Testis (tissue), 3 donors: ENCODE results near the gene SLC34A1. TPM values are rescaled to one million over a fixed set of nuclear protein-coding genes. Genes with fewer than 3 reads are reported as not detected.
"Not testable (repeated sequence)": the region's sequence is repeated elsewhere in the genome, so short reads cannot be mapped to it uniquely, and the experiment has no call there.

ENCODE experiments used
- DNase-seq: peaks from one replicate; pipeline ENCODE4 v3.0.0-alpha.2; 2019
- H3K27ac ChIP-seq, 2 donors: fragments of 200-600 bp; sonication (generic); one replicate each; pipeline ENCODE4 v1.5.1; 2019
- H3K27me3 ChIP-seq: fragments of 200-600 bp; sonication (generic); one replicate; pipeline ENCODE4 v1.5.1; 2019
- H3K36me3 ChIP-seq: fragments of 200-600 bp; sonication (generic); one replicate; pipeline ENCODE4 v1.5.1; 2017; ENCODE audit warnings: low read depth; ENCODE audit errors: missing control alignments
- H3K4me1 ChIP-seq: fragments of 200-600 bp; sonication (generic); one replicate; pipeline ENCODE4 v1.5.1; 2019
- H3K4me3 ChIP-seq, 2 donors: fragments of 200-600 bp; sonication (generic); one replicate each; pipeline ENCODE4 v1.5.1; 2017 to 2019
- H3K9me3 ChIP-seq: fragments of 200-600 bp; sonication (generic); one replicate; pipeline ENCODE4 v1.5.1; 2017
- POLR2A ChIP-seq: fragments of 450-650 bp; IDR thresholded peaks from one replicate; pipeline ENCODE4 v1.6.1; 2017; ENCODE audit warnings: antibody characterized with exemption, mild to moderate bottlenecking, moderate library complexity
- WGBS, 2 donors: methylation state at CpG; one replicate each; pipeline ENCODE4 v1.1.5; 2018; 5-methylcytosine and 5-hydroxymethylcytosine counted together
- intact Hi-C: fragments of 100-400 bp; cut with DNase I; formaldehyde crosslinking; loops from one replicate; pipeline ENCODE4 v1.15.1; 2023; ENCODE audit warnings: low total_unique reads
- polyA plus RNA-seq: library from polyadenylated mRNA; stranded (reverse); fragments of 350-450 nt; fragmentation: Illumina TruSeq; extraction: RNeasy Lipid Tissue Mini Kit (QIAGEN cat#74804); gene quantifications from one replicate; pipeline ENCODE4 v1.2.3, GENCODE V29; 2014; ENCODE audit warnings: low read depth, low replicate concordance; ENCODE audit not compliant: insufficient read depth
- total RNA-seq, 2 donors: library from RNA; depleted of rRNA; stranded (reverse); fragments of >200 nt; gene quantifications; one replicate each; pipeline ENCODE4 v1.2.3, GENCODE V29; 2016
- TF ChIP-seq, protein P1 (sequence below), 3 experiments: fragments of 450-650 bp in 2 of 3; fragments of 200-600 bp in 1 of 3; sonication (generic) in 1 of 3; IDR thresholded peaks; one replicate each; pipeline ENCODE4 v1.5.1; 2016 to 2019; ENCODE audit warnings: antibody characterized with exemption in 3 of 3, mild to moderate bottlenecking in 2 of 3, moderate library complexity in 1 of 3

The SLC34A1 gene
- total and polyA plus RNA-seq, 3 donors from 2014 or later, result 0.19 TPM; not detected in 2

- no peak for DNase-seq
- 81 to 86% methylated on average over 3 of the region's 3 CpGs for WGBS, 2 donors
- Histone ChIP-seq H3K4me3 (no peak overlapping the region), H3K9me3 (no peaks in the 10 kb centered on the region), H3K27me3 (no peaks in the 10 kb centered on the region), H3K4me1 (peaks cover 3% of the 10 kb centered on the region), H3K27ac (no peak overlapping the region), H3K36me3 (no peaks in the 10 kb centered on the region)
- TF ChIP-seq, protein P1, sequence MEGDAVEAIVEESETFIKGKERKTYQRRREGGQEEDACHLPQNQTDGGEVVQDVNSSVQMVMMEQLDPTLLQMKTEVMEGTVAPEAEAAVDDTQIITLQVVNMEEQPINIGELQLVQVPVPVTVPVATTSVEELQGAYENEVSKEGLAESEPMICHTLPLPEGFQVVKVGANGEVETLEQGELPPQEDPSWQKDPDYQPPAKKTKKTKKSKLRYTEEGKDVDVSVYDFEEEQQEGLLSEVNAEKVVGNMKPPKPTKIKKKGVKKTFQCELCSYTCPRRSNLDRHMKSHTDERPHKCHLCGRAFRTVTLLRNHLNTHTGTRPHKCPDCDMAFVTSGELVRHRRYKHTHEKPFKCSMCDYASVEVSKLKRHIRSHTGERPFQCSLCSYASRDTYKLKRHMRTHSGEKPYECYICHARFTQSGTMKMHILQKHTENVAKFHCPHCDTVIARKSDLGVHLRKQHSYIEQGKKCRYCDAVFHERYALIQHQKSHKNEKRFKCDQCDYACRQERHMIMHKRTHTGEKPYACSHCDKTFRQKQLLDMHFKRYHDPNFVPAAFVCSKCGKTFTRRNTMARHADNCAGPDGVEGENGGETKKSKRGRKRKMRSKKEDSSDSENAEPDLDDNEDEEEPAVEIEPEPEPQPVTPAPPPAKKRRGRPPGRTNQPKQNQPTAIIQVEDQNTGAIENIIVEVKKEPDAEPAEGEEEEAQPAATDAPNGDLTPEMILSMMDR (IDR thresholded peaks at IDR 0.05), result no peak
- TF ChIP-seq POLR2A, result no peak
- intact Hi-C loops, result no loop called here
Measured at GRCh38 chr5:177419046-177419445, 34.8 kb downstream of the SLC34A1 start.

GRCh38 chr5:177420472-177420871 is 36.2 kb downstream of the SLC34A1 start:
- H3K4me1 ChIP-seq, H3K36me3 ChIP-seq, intact Hi-C loops, H3K27me3 ChIP-seq, H3K4me3 ChIP-seq, H3K9me3 ChIP-seq, H3K27ac ChIP-seq, DNase-seq: not testable (repeated sequence)
- WGBS, 2 donors, result 80 to 86% methylated on average over 7 of the region's 7 CpGs

GRCh38 chr5:177421062-177421798 is 37.0 kb downstream of the SLC34A1 start:
- no peaks in the 10 kb centered on the region for H3K36me3 ChIP-seq
- intact Hi-C loops, result no loop called here
- peaks cover 3% of the 10 kb centered on the region for H3K4me1 ChIP-seq
- no peaks in the 10 kb centered on the region for H3K9me3 ChIP-seq
- TF ChIP-seq, protein P1 (IDR thresholded peaks at IDR 0.05), result no peak
- TF ChIP-seq POLR2A, result no peak
- 72 to 88% methylated on average over 6 of the region's 6 CpGs for WGBS, 2 donors
- H3K4me3 ChIP-seq, result no peak overlapping the region
- no peak for DNase-seq
- no peak overlapping the region for H3K27ac ChIP-seq
- H3K27me3 ChIP-seq, result no peaks in the 10 kb centered on the region

- TF ChIP-seq, protein P1 (IDR thresholded peaks at IDR 0.05), result no peak
- TF ChIP-seq POLR2A, result no peak
- H3K27ac ChIP-seq, result no peak overlapping the region
- intact Hi-C loops, result no loop called here
- WGBS, 2 donors, result 95% methylated on average over 2 of the region's 2 CpGs
- H3K4me3 ChIP-seq, result no peak overlapping the region
- H3K9me3 ChIP-seq, result no peaks in the 10 kb centered on the region
- no peak for DNase-seq
- peaks cover 12% of the 10 kb centered on the region for H3K4me1 ChIP-seq
- no peaks in the 10 kb centered on the region for H3K36me3 ChIP-seq
- H3K27me3 ChIP-seq, result no peaks in the 10 kb centered on the region
Measured at GRCh38 chr5:177423671-177424070, 39.4 kb downstream of the SLC34A1 start.

- Histone ChIP-seq H3K36me3 (no peaks in the 10 kb centered on the region), H3K27ac (peak overlapping the region; percentile 85 to 92), H3K27me3 (no peaks in the 10 kb centered on the region), H3K9me3 (no peaks in the 10 kb centered on the region), H3K4me3 (peak overlapping the region; percentile 49 to 67), H3K4me1 (peaks cover 12% of the 10 kb centered on the region)
- intact Hi-C loops, result no loop called here
- TF ChIP-seq POLR2A, result no peak
- TF ChIP-seq, protein P1 (IDR thresholded peaks at IDR 0.05), result no peak
- WGBS, 2 donors, result 32 to 34% methylated on average over 13 of the region's 13 CpGs
- no peak for DNase-seq
Measured at GRCh38 chr5:177425196-177425800, 41.1 kb downstream of the SLC34A1 start.
